BE2C (cell line): ENCODE results near the gene LYZ.

ENCODE experiments used
- DNase-seq: peaks from one replicate; pipeline ENCODE4 v3.0.0-alpha.2; 2020
- H3K27me3 ChIP-seq: fragments of 250-450 bp; sonication (Bioruptor Pico); 2 replicates; pipeline ENCODE4 v1.5.1; 2020; ENCODE audit warnings: mild to moderate bottlenecking
- H3K36me3 ChIP-seq: fragments of 250-450 bp; sonication (Bioruptor Pico); 2 replicates; pipeline ENCODE4 v1.5.1; 2020; ENCODE audit warnings: mild to moderate bottlenecking
- H3K4me1 ChIP-seq: fragments of 250-450 bp; sonication (Bioruptor Pico); 2 replicates; pipeline ENCODE4 v1.5.1; 2020
- H3K4me3 ChIP-seq: 2 replicates; pipeline ENCODE4 v1.5.1; 2011; ENCODE audit warnings: low read depth, low read length
- H3K9me3 ChIP-seq: fragments of 250-450 bp; sonication (Bioruptor Pico); 2 replicates; pipeline ENCODE4 v1.5.1; 2020
- TF ChIP-seq, protein P1 (sequence below): IDR thresholded peaks from 2 replicates; pipeline ENCODE4 v1.5.1; 2012; ENCODE audit warnings: mild to moderate bottlenecking, low read depth, low read length

Gene LYZ

DNA sequence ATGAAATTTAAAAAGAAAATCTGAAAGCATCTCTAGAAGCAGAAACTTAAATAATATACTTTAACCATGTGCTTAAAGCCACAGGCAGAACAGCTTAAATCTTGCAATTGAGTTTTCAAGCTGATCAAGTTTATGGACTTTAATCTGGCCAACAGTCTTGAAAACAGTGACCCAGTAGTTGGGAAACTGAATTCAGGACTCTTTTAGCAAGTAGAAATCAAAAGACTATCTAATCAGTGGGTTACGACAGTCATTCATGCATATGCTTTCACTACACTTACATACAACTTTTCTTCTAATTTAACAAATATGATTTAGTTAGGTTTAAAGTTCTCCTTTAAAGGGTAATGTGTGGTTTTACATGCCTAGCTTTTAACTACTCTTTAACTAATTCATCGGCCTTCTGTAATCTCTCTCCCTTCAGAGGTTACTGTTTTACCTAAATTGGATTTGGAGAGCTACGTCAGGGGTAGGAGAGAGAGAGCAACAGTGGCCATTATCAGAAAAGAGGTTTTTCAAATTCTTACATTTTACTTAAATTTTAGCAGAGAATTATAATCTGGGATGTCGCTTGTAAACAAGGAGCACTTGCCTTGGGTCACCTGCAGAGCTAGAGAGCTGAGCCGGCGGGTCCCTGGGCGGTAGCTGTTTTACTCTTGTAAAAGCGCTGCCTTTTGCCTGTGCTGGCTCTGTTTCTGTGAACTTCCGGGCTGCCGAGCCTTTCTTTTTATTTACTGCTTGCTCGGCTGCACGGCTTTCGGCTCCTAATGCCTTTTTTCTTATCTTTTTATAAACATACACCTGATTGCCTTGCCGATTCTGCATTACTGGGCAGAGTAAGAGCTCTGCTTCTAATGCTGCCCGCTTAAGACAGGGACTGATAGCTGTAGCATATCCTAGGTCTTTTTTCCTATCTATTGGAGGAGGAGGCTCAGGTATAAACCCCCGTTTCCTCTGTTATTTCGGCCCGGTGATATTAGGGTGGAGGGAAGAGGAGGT, 17.4 kb upstream of the LYZ start:
- TF ChIP-seq, protein P1, sequence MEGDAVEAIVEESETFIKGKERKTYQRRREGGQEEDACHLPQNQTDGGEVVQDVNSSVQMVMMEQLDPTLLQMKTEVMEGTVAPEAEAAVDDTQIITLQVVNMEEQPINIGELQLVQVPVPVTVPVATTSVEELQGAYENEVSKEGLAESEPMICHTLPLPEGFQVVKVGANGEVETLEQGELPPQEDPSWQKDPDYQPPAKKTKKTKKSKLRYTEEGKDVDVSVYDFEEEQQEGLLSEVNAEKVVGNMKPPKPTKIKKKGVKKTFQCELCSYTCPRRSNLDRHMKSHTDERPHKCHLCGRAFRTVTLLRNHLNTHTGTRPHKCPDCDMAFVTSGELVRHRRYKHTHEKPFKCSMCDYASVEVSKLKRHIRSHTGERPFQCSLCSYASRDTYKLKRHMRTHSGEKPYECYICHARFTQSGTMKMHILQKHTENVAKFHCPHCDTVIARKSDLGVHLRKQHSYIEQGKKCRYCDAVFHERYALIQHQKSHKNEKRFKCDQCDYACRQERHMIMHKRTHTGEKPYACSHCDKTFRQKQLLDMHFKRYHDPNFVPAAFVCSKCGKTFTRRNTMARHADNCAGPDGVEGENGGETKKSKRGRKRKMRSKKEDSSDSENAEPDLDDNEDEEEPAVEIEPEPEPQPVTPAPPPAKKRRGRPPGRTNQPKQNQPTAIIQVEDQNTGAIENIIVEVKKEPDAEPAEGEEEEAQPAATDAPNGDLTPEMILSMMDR = no peak
- H3K4me3 ChIP-seq = peak overlapping the region; percentile 18; the same call in 1 of the 2 replicates
- no peaks in the 10 kb centered on the region for H3K9me3 ChIP-seq
- H3K27me3 ChIP-seq = peaks cover 67% of the 10 kb centered on the region
- no peaks in the 10 kb centered on the region for H3K4me1 ChIP-seq
- no peaks in the 10 kb centered on the region for H3K36me3 ChIP-seq
- DNase-seq = peak; percentile 8

DNA sequence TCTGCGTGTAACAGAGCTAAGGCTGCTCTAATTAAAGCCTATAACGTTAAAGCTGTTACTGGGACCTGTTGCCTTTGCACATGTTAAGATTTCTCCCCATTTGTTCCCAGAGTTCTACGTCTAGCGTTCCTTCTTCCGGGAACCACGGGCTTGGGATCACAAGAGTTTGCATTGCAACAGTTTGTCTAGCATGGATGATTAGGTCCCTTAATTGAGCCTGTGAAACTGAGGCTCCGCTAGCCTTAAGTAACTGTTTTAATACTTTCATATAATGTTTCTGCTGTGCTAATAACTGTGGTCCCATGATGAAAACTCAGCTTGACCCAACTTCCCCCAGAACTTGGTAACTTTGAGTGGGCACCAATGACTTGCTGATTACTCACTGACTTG, 16.7 kb upstream of the LYZ start:
- peak overlapping the region; percentile 18; the same call in 1 of the 2 replicates for H3K4me3 ChIP-seq
- DNase-seq = no peak
- no peaks in the 10 kb centered on the region for H3K9me3 ChIP-seq
- H3K4me1 ChIP-seq = no peaks in the 10 kb centered on the region
- H3K27me3 ChIP-seq = peaks cover 64% of the 10 kb centered on the region
- TF ChIP-seq, protein P1 = no peak
- no peaks in the 10 kb centered on the region for H3K36me3 ChIP-seq

DNA sequence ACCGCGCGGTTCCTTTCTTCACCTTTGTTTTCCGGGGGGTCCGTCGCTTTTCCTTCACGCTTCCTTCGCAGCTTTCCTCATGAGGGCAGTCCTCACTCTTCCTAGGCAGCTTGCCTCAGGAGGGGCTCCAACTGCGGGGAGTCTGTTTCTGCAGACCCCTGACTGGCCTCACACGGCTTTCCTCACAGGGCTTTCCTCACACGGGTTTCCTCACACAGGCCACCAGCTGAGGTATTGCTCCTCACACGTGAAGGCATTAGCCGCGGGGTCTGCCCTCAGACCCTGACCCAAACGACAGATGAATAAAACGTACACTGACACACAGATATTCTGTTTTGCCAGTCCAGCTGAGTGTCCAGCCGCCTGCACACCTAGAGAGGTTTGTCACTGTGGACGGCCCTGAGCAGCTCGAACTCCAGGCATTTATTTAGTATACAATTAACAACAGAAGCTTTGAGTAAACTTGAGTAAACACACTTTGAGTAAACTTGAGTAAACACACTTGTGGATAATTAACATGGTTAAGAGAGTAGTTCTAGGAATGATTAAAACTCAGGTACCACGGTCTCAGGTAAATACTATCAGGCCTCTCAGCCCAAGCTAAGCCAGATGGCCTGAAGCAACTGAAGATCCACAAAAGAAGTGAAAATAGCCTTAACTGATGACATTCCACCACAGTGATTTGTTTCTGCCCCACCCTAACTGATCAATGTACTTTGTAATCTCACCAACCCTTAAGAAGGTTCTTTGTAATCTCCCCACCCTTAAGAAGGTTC, 16.1 kb upstream of the LYZ start:
- Histone ChIP-seq H3K4me1 (no peaks in the 10 kb centered on the region), H3K9me3 (no peaks in the 10 kb centered on the region), H3K4me3 (no peak overlapping the region), H3K27me3 (peaks cover 61% of the 10 kb centered on the region), H3K36me3 (no peaks in the 10 kb centered on the region)
- no peak for DNase-seq
- TF ChIP-seq, protein P1 = no peak

DNA sequence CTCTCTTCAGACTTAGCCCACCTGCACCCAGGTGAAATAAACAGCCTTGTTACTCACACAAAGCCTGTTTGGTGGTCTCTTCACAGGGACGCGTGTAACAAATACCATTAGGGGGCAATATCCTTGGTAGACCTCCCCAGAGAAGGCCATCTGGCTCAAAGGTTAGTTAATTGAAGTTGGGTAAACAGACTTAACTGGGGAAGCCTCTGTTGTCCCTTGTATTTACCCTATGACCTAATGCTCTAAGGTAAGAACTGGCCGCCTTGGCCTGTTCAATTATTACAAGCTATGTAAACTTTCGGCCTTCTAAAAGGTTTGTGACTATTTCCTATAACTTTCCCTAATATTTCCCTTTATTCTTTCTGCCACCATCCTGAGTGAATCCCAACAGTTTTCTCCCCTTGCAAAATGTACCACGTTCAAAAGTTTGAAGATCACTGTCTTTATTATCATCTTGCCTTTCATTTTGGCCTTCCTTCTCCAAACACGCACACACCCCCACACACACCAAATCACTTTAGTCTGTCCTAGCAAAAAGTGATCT, 15.3 kb upstream of the LYZ start:
- no peak for DNase-seq
- Histone ChIP-seq H3K36me3 (no peaks in the 10 kb centered on the region), H3K27me3 (peaks cover 58% of the 10 kb centered on the region), H3K4me1 (no peaks in the 10 kb centered on the region), H3K9me3 (no peaks in the 10 kb centered on the region), H3K4me3 (no peak overlapping the region)
- TF ChIP-seq, protein P1 = no peak

DNA sequence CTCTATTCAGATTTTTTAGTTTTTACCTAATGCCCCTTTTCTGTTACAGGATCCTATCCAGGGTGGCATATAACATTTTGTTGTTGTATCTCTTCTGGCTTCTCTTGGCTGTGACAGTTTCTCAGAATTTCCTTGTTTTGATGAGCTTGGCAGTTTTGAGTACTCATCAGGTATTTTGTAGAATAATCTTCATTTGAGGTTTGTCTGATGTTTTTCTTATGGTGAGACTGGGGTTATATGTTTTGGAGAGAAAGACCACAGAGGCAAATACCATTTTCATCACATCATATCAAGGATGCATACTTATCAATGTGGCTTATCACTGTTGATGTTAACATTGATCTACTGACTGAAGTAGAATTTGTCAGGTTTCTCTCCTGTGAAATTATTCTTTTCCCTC, 14.0 kb upstream of the LYZ start:
- Histone ChIP-seq H3K9me3 (no peaks in the 10 kb centered on the region), H3K4me3 (no peak overlapping the region), H3K27me3 (peaks cover 46% of the 10 kb centered on the region), H3K4me1 (no peaks in the 10 kb centered on the region), H3K36me3 (no peaks in the 10 kb centered on the region)
- TF ChIP-seq, protein P1 = no peak
- DNase-seq = no peak
